ENCODE data around the gene RMDN3.
A peak's percentile ranks its signal among the peaks of the same experiment; 100 is the strongest.

Gene RMDN3

DNA sequence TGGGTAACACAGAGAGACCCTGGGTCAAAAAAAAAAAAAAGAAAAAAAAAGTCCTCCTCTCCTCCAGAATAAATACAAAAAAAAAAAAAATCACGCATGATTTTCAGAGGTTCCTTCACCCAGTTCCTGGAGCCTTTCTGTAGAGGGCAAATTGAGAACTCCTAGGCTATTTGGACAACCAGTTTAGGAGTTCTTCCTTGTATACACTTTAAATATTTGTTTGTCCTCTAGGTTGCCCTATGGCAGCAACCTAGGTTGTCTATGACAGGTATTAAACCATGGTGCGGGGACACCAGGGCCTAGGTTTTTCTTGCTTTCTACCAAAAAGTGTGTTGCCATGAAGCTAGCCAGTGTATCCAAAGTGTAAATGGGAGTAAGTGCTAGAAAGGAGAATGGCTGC is 48.0 kb upstream of the RMDN3 start:
- ATAC-seq = no peak
- TF ChIP-seq ZFP30 (CRISPR knock-in tag; IDR thresholded peaks at IDR 0.05) (no peak), RARB (CRISPR knock-in tag; IDR thresholded peaks at IDR 0.05) (no peak), ZFP3 (CRISPR knock-in tag; IDR thresholded peaks at IDR 0.05) (no peak), BACH2 (CRISPR knock-in tag; IDR thresholded peaks at IDR 0.05; ENCODE audit: borderline replicate concordance) (no peak), TCF4 (CRISPR knock-in tag; IDR thresholded peaks at IDR 0.05; ENCODE audit: borderline replicate concordance) (no peak), ESRRG (CRISPR knock-in tag; IDR thresholded peaks at IDR 0.05) (no peak)

DNA sequence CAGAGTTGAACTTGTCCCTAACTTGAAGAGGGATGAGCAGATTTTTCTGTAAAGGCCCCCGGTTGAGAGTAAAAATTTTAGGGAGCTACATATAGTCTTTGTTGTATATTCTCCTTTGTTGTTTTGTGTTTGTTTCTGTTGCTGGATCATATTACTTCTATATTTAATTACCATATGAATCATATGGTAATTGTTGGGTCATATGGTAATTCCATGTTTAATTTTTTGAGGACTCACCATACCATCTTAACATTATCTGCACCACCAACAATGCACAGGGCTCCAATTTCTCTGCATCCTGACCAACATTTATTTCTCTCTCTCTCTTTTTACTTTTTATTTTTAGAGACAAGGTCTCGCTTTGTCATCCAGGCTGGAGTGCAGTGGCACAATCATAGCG is 44.5 kb upstream of the RMDN3 start:
- ATAC-seq = no peak
- no peak for TF ChIP-seq TOX (CRISPR knock-in tag; IDR thresholded peaks at IDR 0.05; ENCODE audit: borderline replicate concordance)
- no peak for TF ChIP-seq ZC3H10 (CRISPR knock-in tag; IDR thresholded peaks at IDR 0.05)
- TF ChIP-seq CSDC2 (CRISPR knock-in tag; IDR thresholded peaks at IDR 0.05) = no peak
- TF ChIP-seq, protein P1, sequence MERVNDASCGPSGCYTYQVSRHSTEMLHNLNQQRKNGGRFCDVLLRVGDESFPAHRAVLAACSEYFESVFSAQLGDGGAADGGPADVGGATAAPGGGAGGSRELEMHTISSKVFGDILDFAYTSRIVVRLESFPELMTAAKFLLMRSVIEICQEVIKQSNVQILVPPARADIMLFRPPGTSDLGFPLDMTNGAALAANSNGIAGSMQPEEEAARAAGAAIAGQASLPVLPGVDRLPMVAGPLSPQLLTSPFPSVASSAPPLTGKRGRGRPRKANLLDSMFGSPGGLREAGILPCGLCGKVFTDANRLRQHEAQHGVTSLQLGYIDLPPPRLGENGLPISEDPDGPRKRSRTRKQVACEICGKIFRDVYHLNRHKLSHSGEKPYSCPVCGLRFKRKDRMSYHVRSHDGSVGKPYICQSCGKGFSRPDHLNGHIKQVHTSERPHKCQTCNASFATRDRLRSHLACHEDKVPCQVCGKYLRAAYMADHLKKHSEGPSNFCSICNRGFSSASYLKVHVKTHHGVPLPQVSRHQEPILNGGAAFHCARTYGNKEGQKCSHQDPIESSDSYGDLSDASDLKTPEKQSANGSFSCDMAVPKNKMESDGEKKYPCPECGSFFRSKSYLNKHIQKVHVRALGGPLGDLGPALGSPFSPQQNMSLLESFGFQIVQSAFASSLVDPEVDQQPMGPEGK (CRISPR knock-in tag; IDR thresholded peaks at IDR 0.05; ENCODE audit: borderline replicate concordance) = no peak
- TF ChIP-seq BACH2 (CRISPR knock-in tag; IDR thresholded peaks at IDR 0.05; ENCODE audit: borderline replicate concordance) = no peak
- no peak for TF ChIP-seq ISL1 (CRISPR knock-in tag; IDR thresholded peaks at IDR 0.05)

DNA sequence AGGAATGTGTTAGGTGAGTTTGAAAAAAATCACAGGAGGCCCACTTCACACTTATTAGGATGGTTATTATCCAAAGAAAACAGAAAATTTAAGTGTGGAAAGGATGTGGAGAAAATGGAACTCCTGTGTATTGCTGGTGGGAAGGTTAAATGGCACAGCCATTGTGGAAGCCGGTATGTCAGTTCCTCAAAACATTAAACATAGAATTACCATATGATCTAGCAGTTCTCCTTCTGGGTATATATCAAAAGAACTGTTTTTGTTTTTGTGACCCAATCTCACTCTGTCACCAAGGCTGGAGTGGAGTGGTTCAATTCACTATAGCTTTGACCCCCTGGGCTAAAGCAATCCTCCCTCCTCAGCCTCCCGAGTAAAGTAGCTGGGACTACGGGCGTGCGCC is 41.5 kb upstream of the RMDN3 start:
- ATAC-seq = no peak

GRCh38 chr15:40796041-40796440 is 41.0 kb upstream of the RMDN3 start:
- no peak for ATAC-seq
- TF ChIP-seq POU6F1 (CRISPR knock-in tag; IDR thresholded peaks at IDR 0.05; ENCODE audit: borderline replicate concordance, low read depth) = no peak

More for the DNA sequence above, 41.5 kb upstream of the RMDN3 start:
- no peak for TF ChIP-seq ZNF8 (CRISPR knock-in tag; IDR thresholded peaks at IDR 0.05)
- TF ChIP-seq ZFP3 (CRISPR knock-in tag; IDR thresholded peaks at IDR 0.05) = no peak
- no peak for TF ChIP-seq BACH2 (CRISPR knock-in tag; IDR thresholded peaks at IDR 0.05; ENCODE audit: borderline replicate concordance)
- TF ChIP-seq ISL1 (CRISPR knock-in tag; IDR thresholded peaks at IDR 0.05) = no peak
- no peak for TF ChIP-seq ZFP30 (CRISPR knock-in tag; IDR thresholded peaks at IDR 0.05)
- TF ChIP-seq, protein P2, sequence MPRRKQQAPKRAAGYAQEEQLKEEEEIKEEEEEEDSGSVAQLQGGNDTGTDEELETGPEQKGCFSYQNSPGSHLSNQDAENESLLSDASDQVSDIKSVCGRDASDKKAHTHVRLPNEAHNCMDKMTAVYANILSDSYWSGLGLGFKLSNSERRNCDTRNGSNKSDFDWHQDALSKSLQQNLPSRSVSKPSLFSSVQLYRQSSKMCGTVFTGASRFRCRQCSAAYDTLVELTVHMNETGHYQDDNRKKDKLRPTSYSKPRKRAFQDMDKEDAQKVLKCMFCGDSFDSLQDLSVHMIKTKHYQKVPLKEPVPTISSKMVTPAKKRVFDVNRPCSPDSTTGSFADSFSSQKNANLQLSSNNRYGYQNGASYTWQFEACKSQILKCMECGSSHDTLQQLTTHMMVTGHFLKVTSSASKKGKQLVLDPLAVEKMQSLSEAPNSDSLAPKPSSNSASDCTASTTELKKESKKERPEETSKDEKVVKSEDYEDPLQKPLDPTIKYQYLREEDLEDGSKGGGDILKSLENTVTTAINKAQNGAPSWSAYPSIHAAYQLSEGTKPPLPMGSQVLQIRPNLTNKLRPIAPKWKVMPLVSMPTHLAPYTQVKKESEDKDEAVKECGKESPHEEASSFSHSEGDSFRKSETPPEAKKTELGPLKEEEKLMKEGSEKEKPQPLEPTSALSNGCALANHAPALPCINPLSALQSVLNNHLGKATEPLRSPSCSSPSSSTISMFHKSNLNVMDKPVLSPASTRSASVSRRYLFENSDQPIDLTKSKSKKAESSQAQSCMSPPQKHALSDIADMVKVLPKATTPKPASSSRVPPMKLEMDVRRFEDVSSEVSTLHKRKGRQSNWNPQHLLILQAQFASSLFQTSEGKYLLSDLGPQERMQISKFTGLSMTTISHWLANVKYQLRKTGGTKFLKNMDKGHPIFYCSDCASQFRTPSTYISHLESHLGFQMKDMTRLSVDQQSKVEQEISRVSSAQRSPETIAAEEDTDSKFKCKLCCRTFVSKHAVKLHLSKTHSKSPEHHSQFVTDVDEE (CRISPR knock-in tag; IDR thresholded peaks at IDR 0.05) = no peak
- no peak for TF ChIP-seq CSDC2 (CRISPR knock-in tag; IDR thresholded peaks at IDR 0.05)
- TF ChIP-seq ZNF565 (CRISPR knock-in tag; conservative IDR thresholded peaks at IDR 0.05; ENCODE audit: low read depth) = no peak
- no peak for TF ChIP-seq ESRRG (CRISPR knock-in tag; IDR thresholded peaks at IDR 0.05)

DNA sequence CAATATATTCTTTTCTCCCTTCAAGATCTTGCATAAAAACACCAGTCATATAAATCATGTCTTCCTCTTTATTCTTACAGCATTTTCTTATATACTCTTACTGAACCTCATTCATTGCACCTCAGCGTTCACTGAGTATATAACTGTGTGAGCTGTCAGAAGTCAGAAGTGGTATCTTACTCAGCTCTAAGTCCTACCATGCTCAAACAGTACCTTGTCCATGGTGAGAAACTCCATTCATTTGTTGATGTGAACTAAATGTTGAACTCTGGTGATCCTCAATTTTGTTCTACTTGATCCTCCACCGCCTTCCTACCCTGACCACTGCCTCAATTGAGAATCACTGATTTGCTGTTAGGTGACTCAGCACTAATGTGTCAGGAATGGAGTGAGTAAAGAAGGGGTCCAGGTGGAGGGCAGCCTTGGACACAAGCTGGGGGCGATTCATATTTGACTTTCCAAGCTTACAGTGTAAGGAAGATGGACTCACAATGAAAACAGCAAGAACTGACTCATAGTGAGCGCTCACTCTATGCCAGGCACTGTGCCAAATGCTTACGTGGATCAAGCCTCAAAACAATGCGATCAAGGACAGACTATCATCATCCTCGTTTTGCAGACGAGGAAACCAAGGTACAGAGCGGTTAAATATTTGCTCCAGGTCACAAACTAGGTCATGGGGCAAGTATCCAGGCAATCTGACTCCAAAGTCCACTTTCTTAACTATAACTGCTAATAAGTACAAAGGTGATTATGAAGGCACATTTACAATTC is 38.3 kb upstream of the RMDN3 start:
- TF ChIP-seq OSR1 (CRISPR knock-in tag; IDR thresholded peaks at IDR 0.05) (no peak), POU6F1 (CRISPR knock-in tag; IDR thresholded peaks at IDR 0.05; ENCODE audit: borderline replicate concordance, low read depth) (no peak), ZNF70 (CRISPR knock-in tag; IDR thresholded peaks at IDR 0.05) (no peak), ZFP30 (CRISPR knock-in tag; IDR thresholded peaks at IDR 0.05) (no peak), TOX (CRISPR knock-in tag; IDR thresholded peaks at IDR 0.05; ENCODE audit: borderline replicate concordance) (no peak), BACH2 (CRISPR knock-in tag; IDR thresholded peaks at IDR 0.05; ENCODE audit: borderline replicate concordance) (no peak), RARB (CRISPR knock-in tag; IDR thresholded peaks at IDR 0.05) (no peak)
- TF ChIP-seq, protein P2 (CRISPR knock-in tag; IDR thresholded peaks at IDR 0.05) = no peak
- ATAC-seq = peak; percentile 92
